H7 (cell line): ENCODE results near the gene RYR1. TPM values are rescaled to one million over a fixed set of nuclear protein-coding genes. Genes with fewer than 3 reads are reported as not detected.
"Not testable (repeated sequence)": the region's sequence is repeated elsewhere in the genome, so short reads cannot be mapped to it uniquely, and the experiment has no call there.

ENCODE experiments used
- DNase-seq: peaks from one replicate; pipeline ENCODE4 v3.0.0; 2012
- H3K27me3 ChIP-seq: 2 replicates; pipeline ENCODE4 v1.6.0; 2011; ENCODE audit warnings: mild to moderate bottlenecking, low read length; ENCODE audit not compliant: control insufficient read depth, insufficient read depth
- H3K36me3 ChIP-seq: replicated peaks from 2 replicates; pipeline ENCODE4 v1.5.1; 2011; ENCODE audit warnings: low read length; ENCODE audit not compliant: control insufficient read depth, insufficient read depth
- H3K4me3 ChIP-seq: 2 replicates; pipeline ENCODE4 v1.5.1; 2011; ENCODE audit warnings: low read depth, mild to moderate bottlenecking, control low read depth, low read length, moderate library complexity; ENCODE audit not compliant: insufficient read depth
- total RNA-seq: library from RNA; depleted of rRNA; stranded (reverse); fragments of >200 nt; shearing (Covaris generic); gene quantifications from 2 replicates; pipeline ENCODE4 v1.2.3, GENCODE V29; 2014

Gene RYR1
- total RNA-seq, 1 experiment from 2014 or later, result 17.9 TPM

DNA sequence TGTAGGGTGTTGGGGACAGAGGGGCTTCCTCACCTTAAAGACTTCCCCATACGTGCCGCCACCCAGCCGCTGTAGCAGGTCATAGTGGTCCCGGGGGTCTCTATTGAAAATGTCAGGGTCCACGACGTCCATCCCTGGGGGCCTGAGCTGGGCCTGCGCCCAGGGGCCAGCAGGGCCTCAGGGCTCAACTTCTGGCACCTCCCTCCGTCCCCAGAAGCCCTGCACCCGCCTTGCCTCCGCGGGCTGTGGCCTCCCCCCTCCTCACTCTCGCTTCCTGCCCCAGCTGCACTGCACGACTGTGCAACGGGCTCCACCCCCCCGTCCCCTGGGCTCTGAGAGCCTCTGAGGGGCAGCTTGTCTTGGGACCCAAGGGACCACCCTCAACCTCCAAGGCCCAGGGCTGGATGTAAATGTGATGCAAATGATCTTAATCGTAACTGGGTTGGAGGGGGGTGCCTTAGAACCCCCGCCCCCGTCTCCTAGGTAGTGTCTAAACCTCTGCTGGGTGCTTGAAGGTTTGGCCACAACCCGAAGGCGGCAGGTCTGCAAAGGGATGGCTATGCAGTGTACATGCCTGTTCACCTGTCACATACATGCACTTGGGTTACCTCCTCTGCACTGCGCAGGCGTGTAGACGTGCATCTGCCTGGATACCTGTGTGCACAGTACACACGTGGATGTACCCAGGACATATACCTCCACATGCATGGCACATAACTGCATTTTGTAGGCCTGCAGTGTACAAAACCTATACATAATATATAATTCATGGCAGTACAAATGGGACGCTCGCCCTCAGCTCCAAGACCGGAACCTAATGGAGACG is 184.5 kb downstream of the RYR1 start, which contains the start of gene MAP4K1:
Gene MAP4K1, minus strand, starts transcription at position 190 of the 826 bp plus-strand sequence. Its CDS starts 58 bp downstream, at position 132.
- no peak for DNase-seq
- peaks cover 10% of the 10 kb centered on the region for H3K36me3 ChIP-seq

GRCh38 chr19:38618590-38619360 is 185.3 kb downstream of the RYR1 start, which contains the start of gene EIF3K:
Gene EIF3K (plus strand): TSS chr19:38619188. CDS start chr19:38619269, 81 bp downstream.
- Histone ChIP-seq H3K36me3 (peaks cover 13% of the 10 kb centered on the region), H3K27me3 (no peaks in the 10 kb centered on the region), H3K4me3 (peak within 1 kb of the TSS; percentile 98)
- DNase-seq, result peak; percentile 99

More for the DNA sequence above, 184.5 kb downstream of the RYR1 start, which contains the start of gene MAP4K1:
- Histone ChIP-seq H3K27me3 (no peaks in the 10 kb centered on the region), H3K4me3 (peak within 1 kb of the TSS; percentile 98)

GRCh38 chr19:38619361-38620174 is 186.1 kb downstream of the RYR1 start:
- Histone ChIP-seq H3K36me3 (peaks cover 19% of the 10 kb centered on the region), H3K4me3 (peak overlapping the region; percentile 98), H3K27me3 (no peaks in the 10 kb centered on the region)
- DNase-seq, result no peak

GRCh38 chr19:38624822-38625221 is 191.3 kb downstream of the RYR1 start:
- DNase-seq, result no peak
- no peak overlapping the region for H3K4me3 ChIP-seq
- peaks cover 42% of the 10 kb centered on the region for H3K36me3 ChIP-seq
- H3K27me3 ChIP-seq, result no peaks in the 10 kb centered on the region

GRCh38 chr19:38626401-38626800 is 192.9 kb downstream of the RYR1 start:
- Histone ChIP-seq H3K36me3 (peaks cover 36% of the 10 kb centered on the region), H3K4me3 (no peak overlapping the region), H3K27me3 (no peaks in the 10 kb centered on the region)
- DNase-seq, result no peak

DNA sequence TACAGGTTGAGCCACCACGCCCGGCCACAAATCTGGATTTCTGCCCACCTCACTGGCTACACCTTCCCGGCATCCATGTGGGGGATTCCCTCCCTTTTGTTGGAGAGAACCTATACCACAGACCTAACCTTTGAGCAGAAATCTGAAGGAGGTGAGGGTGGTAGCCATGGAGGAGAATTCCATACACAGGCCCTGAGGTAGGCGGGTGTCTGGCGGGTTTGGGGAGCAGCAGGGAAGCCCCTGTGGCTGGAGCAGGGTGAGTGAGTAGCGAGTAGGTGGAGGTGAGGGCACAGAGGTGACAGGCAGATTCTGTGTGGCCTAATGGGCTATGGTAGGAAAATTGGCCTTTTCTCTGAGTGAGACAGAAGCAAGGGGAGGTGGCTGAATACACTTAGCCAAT is 196.1 kb downstream of the RYR1 start:
- no peak overlapping the region for H3K4me3 ChIP-seq
- H3K36me3 ChIP-seq, result peaks cover 29% of the 10 kb centered on the region
- no peak for DNase-seq
- H3K27me3 ChIP-seq, result no peaks in the 10 kb centered on the region

DNA sequence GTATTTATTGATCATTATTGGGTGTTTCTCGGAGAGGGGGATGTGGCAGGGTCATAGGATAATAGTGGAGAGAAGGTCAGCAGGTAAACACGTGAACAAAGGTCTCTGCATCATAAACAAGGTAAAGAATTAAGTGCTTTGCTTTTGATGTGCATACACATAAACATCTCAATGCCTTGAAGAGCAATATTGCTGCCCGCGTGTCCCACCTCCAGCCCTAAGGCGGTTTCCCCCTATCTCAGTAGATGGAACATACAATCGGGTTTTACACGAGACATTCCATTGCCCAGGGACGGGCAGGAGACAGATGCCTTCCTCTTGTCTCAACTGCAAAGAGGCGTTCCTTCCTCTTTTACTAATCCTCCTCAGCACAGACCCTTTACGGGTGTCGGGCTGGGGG is 197.8 kb downstream of the RYR1 start:
- not testable (repeated sequence) for H3K27me3 ChIP-seq, DNase-seq, H3K4me3 ChIP-seq
- H3K36me3 ChIP-seq, result peaks cover 33% of the 10 kb centered on the region

DNA sequence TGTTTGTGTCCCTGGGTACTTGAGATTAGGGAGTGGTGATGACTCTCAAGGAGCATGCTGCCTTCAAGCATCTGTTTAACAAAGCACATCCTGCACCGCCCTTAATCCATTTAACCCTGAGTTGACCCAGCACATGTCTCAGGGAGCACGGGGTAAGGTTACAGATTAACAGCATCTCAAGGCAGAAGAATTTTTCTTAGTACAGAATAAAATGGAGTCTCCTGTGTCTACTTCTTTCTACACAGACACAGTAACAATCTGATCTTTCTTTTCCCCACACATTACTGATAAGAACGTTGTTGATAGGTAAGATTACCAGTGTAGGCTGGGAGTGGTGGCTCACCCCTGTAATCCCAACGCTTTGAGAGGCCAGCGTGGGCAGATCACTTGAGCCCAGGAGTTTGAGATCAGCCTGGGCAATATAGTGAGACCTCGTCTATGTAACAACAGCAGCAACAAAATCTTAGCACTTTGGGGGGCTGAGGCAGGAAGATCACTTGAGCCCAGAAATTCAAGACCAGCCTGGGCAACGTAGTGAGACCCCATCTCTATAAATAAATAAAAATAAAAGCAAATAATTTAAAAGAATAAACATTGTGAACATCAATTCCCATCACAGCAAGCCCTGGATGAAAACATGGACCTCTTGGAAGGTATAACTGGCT is 198.5 kb downstream of the RYR1 start:
- not testable (repeated sequence) for H3K27me3 ChIP-seq, DNase-seq, H3K4me3 ChIP-seq
- peaks cover 30% of the 10 kb centered on the region for H3K36me3 ChIP-seq

- H3K36me3 ChIP-seq, result peaks cover 27% of the 10 kb centered on the region
- H3K27me3 ChIP-seq, result no peaks in the 10 kb centered on the region
- H3K4me3 ChIP-seq, result no peak overlapping the region
- DNase-seq, result no peak
Measured at GRCh38 chr19:38632476-38633213, 199.2 kb downstream of the RYR1 start.

- peak; percentile 91 for DNase-seq
- H3K27me3 ChIP-seq, result no peaks in the 10 kb centered on the region
- H3K4me3 ChIP-seq, result no peak overlapping the region
- peaks cover 21% of the 10 kb centered on the region for H3K36me3 ChIP-seq
Measured at GRCh38 chr19:38634757-38635482, 201.4 kb downstream of the RYR1 start.

GRCh38 chr19:38635483-38636399 is 202.2 kb downstream of the RYR1 start:
- no peak for DNase-seq
- H3K4me3 ChIP-seq, result no peak overlapping the region
- H3K36me3 ChIP-seq, result peaks cover 21% of the 10 kb centered on the region
- H3K27me3 ChIP-seq, result no peaks in the 10 kb centered on the region
